Aorta (tissue), 5 donors: ENCODE data around the gene ELAVL2. TPM values are rescaled to one million over a fixed set of nuclear protein-coding genes. Genes with fewer than 3 reads are reported as not detected.

ENCODE experiments used
- ATAC-seq: fragments of 200-7000 bp; cut with Tn5 transposase; one replicate; pipeline ENCODE4 v1.9.1; 2022; ENCODE audit warnings: moderate library complexity; ENCODE audit not compliant: low FRiP score
- DNase-seq, 2 donors: peaks; one replicate each; pipeline ENCODE4 v3.0.0-alpha.2; 2020
- H3K27ac ChIP-seq, 2 donors: one replicate each; pipeline ENCODE4 v1.5.1; 2013; ENCODE audit warnings: low read length in 2 of 2, mild to moderate bottlenecking in 2 of 2, moderate library complexity in 2 of 2, control low read depth in 1 of 2, inconsistent platforms in 1 of 2, low read depth in 1 of 2
- H3K27me3 ChIP-seq, 2 donors: one replicate each; pipeline ENCODE4 v1.6.1; 2013; ENCODE audit warnings: control low read depth in 1 of 2, low read length in 1 of 2, mild to moderate bottlenecking in 1 of 2, moderate library complexity in 1 of 2; ENCODE audit not compliant: insufficient read depth in 2 of 2, control insufficient read depth in 1 of 2
- H3K36me3 ChIP-seq, 2 donors: one replicate each; pipeline ENCODE4 v1.6.1; 2013; ENCODE audit warnings: control low read depth in 1 of 2, low read length in 1 of 2, mild to moderate bottlenecking in 1 of 2; ENCODE audit not compliant: insufficient read depth in 2 of 2, control insufficient read depth in 1 of 2
- H3K4me1 ChIP-seq, 2 donors: one replicate each; pipeline ENCODE4 v1.6.1; 2013; ENCODE audit warnings: low read length in 2 of 2, control low read depth in 1 of 2, mild to moderate bottlenecking in 1 of 2, moderate library complexity in 1 of 2; ENCODE audit not compliant: insufficient read depth in 2 of 2, control insufficient read depth in 1 of 2
- H3K4me3 ChIP-seq, 2 donors: one replicate each; pipeline ENCODE4 v1.5.1; 2013; ENCODE audit warnings: low read length in 2 of 2, control low read depth in 1 of 2, mild to moderate bottlenecking in 1 of 2
- H3K9me3 ChIP-seq: one replicate; pipeline ENCODE4 v1.6.1; 2013; ENCODE audit warnings: mild to moderate bottlenecking, low read length; ENCODE audit not compliant: control insufficient read depth
- WGBS, 2 donors: extraction: QIAGEN DNeasy Blood & Tissue Kit; methylation state at CpG; one replicate each; pipeline ENCODE4 v1.1.7; 2013; 5-methylcytosine and 5-hydroxymethylcytosine counted together
- intact Hi-C, 2 donors: fragments of 100-400 bp; cut with DNase I; formaldehyde crosslinking; loops; one replicate each; pipeline versions ENCODE4 v1.14.2 to v1.15.0; 2022
- polyA plus RNA-seq, 2 donors: library from polyadenylated mRNA; stranded (reverse); fragments of 200-250 nt; gene quantifications; one replicate each; pipeline ENCODE4 v1.2.3, GENCODE V29; 2013
- total RNA-seq, 2 donors: library from RNA; stranded (reverse); fragmentation: NEBNext Ultra II Directional; extraction: Animal tissue kit (Norgen Biotek cat#: 25700); gene quantifications; one replicate each; pipeline ENCODE4 v1.2.1, GENCODE V29; 2021
- donor health status: healthy with polysubstance abuse.
- donor health status: Bipolar disorder and iron deficiency.
- donor health status: DM: no; HTN: no; CAD: no.
- donor health status: DM: no; HTN: no; CAD: no.
- donor health status: DM: yes; HTN: yes; CAD: no.

Gene ELAVL2
- total and polyA plus RNA-seq, 4 donors = 0.42 TPM; not detected in 3

DNA sequence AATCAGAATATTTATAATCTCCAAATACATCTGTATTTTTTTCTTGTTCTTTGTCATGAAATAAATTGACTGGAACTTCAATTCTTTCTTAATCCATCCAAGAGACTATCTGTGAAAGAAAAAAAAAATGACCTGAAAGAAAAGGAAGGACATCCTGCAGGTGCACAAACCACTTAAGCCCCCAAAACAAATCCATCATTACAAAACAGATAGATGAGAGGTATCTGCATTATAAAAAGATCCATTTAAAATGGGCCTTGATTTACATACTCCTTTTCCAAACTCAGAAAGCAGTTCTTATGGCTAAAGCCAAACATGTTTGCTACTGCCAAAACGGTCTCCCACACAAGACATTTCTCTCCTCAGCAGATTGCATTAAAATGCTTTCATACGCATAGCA is 85.5 kb downstream of the ELAVL2 start:
- no peaks in the 10 kb centered on the region for H3K27me3 ChIP-seq
- ATAC-seq = no peak
- no peaks in the 10 kb centered on the region for H3K4me1 ChIP-seq
- H3K4me3 ChIP-seq = no peak overlapping the region
- no peak for DNase-seq
- no peaks in the 10 kb centered on the region for H3K9me3 ChIP-seq
- 58 to 62% methylated on average over 2 of the region's 2 CpGs for WGBS, 2 donors
- no peak overlapping the region for H3K27ac ChIP-seq
- intact Hi-C loops = no loop called here
- H3K36me3 ChIP-seq = no peaks in the 10 kb centered on the region

DNA sequence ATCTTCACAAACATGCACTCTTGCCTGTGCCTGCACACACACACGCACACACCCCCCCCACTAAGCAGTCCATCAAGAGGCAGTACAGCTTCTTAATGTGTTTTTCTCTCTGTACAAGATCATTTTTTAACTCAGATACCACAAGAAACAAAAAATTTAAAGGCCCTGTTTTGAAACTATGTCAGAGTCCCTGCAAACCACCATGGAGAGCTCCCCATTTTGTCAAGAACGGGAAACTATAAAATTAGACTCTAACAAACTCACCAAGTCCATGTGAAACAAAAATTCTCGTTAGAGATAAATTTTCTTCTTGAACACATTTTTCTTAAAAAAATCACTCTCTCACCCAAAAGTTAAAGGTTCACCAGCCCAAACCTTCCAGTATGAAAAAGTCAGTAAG is 86.3 kb downstream of the ELAVL2 start:
- no peak for DNase-seq
- intact Hi-C loops = loop anchor here in 1 of 2 donors (5.0 kb wide), 1 partner anchor 52 kb away; no protein-coding TSS in a partner anchor
- WGBS, 2 donors = 51 to 62% methylated on average over 3 of the region's 3 CpGs
- Histone ChIP-seq H3K4me3 (no peak overlapping the region), H3K9me3 (no peaks in the 10 kb centered on the region), H3K27me3 (no peaks in the 10 kb centered on the region), H3K27ac (no peak overlapping the region), H3K36me3 (no peaks in the 10 kb centered on the region), H3K4me1 (no peaks in the 10 kb centered on the region)
- ATAC-seq = no peak

DNA sequence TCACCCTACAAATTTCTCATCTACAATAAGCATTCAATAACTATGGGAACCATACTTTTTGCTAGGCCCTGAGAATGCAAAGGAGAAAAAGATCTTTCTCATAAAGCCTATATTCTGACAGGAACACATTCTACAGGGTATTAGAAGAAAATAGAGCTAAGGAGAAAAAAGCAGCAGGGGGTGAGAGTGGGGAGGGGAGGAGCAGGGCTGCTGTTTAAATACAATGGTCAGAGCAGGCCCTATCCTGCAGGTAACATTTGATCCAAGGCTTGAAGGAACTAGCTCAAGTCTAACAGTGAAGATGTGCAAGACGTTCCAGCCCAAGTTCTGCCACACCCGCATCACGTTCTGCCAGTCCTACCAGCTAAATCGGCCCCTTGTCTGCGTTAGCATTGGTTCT is 89.7 kb downstream of the ELAVL2 start:
- 83 to 90% methylated on average over 5 of the region's 5 CpGs for WGBS, 2 donors
- no peaks in the 10 kb centered on the region for H3K36me3 ChIP-seq
- H3K4me3 ChIP-seq = no peak overlapping the region
- H3K27me3 ChIP-seq = no peaks in the 10 kb centered on the region
- no peak overlapping the region for H3K27ac ChIP-seq
- no peaks in the 10 kb centered on the region for H3K9me3 ChIP-seq
- intact Hi-C loops = loop anchor here in 1 of 2 donors (5.0 kb wide), 1 partner anchor 49 kb away; no protein-coding TSS in a partner anchor
- no peaks in the 10 kb centered on the region for H3K4me1 ChIP-seq
- ATAC-seq = no peak
- DNase-seq = no peak

DNA sequence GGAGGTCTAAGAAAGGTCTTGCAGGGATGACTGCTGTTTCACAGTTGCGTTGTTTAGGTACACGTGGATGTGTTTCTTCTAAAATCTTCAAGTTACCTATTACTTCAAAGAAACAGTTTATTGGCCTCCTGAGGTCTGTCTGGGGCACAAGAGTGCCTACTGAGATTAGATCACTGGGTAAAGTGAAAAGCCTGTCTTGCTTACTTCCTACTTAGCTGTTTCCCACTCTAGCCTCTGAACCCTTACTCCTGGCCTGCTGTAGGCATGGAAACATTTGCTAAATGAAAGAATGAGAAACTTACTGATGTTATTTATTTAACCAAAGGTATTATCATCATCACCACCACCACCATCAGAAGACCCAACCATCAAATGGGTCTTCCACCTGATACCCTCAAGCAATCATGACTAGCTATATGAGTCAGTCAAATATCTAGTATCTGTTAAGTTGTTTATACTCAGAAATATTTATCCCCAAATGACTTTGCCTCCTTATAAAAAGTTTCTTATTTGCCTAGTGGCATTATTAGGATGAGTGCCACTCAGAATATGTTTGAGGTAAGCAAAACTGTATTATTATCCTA is 92.5 kb downstream of the ELAVL2 start:
- Histone ChIP-seq H3K9me3 (no peaks in the 10 kb centered on the region), H3K27me3 (no peaks in the 10 kb centered on the region), H3K27ac (no peak overlapping the region), H3K36me3 (no peaks in the 10 kb centered on the region), H3K4me1 (no peaks in the 10 kb centered on the region), H3K4me3 (no peak overlapping the region)
- intact Hi-C loops = no loop called here
- 74 to 77% methylated on average over 2 of the region's 2 CpGs for WGBS, 2 donors
- DNase-seq (no peak), ATAC-seq (no peak)

DNA sequence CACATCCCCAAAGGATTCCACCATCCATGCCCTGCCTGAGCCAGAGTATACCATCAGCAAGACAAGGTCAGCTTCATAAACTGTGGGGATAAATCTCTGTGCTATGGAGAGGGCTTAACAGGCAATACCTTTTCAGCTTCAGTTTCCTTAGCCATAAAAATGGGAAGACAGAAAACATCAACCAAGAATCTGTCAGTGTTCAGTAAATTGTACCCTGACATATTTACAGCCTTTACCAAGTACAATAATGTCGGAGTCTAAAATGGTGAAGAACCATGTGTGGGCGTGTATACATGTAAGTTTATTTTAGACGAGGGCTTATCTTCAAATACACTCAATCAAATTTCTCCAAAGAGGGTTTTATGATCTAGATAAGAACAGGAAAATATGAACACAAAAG is 94.7 kb downstream of the ELAVL2 start:
- ATAC-seq = no peak
- Histone ChIP-seq H3K27ac (no peak overlapping the region), H3K36me3 (no peaks in the 10 kb centered on the region), H3K9me3 (no peaks in the 10 kb centered on the region), H3K4me3 (no peak overlapping the region), H3K4me1 (no peaks in the 10 kb centered on the region), H3K27me3 (no peaks in the 10 kb centered on the region)
- intact Hi-C loops = no loop called here
- 25 to 32% methylated on average over 3 of the region's 3 CpGs for WGBS, 2 donors
- no peak for DNase-seq

DNA sequence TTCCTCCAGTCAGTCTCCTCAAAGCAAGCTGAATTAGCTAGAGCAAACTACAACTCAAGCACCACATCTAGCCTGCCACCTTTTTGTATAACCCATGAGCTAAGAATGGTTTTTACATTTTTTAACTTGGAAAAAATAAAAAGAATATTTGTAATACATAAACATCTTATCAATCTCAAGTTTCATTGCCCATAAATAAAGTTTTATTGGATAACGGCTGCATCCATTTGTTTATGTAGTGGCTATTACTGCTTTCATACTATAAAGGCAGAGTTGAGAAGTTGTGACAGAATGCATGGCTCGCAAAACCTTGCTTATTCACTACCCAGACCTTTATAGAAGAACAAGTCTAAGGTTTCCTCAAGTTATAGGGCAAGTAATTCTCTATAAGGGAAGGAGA is 95.7 kb downstream of the ELAVL2 start:
- 71 to 75% methylated on average over 2 of the region's 2 CpGs for WGBS, 2 donors
- H3K36me3 ChIP-seq = no peaks in the 10 kb centered on the region
- no peak overlapping the region for H3K4me3 ChIP-seq
- no peak overlapping the region for H3K27ac ChIP-seq
- DNase-seq = no peak
- ATAC-seq = no peak
- no peaks in the 10 kb centered on the region for H3K27me3 ChIP-seq
- H3K4me1 ChIP-seq = no peaks in the 10 kb centered on the region
- no peaks in the 10 kb centered on the region for H3K9me3 ChIP-seq
- intact Hi-C loops = no loop called here

DNA sequence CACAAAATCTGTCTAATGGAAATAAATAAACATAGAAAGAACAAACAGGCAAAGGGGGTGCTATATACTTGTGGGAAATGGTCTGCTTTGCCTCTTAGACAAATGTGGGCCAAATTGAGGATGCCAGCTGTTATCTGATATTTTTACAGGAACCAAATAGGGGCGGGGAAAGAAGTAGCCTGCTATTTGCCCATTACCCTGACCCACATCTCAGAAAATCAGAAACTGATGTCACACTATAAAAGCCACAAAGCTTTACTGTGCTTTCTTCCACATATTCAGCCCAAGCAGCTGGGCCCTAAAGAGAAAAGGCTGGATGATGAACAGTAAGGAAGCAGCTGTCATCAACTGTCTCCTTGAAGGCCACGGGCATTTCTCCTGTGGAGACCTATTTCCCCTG is 97.3 kb downstream of the ELAVL2 start:
- no peaks in the 10 kb centered on the region for H3K36me3 ChIP-seq
- H3K27me3 ChIP-seq = no peaks in the 10 kb centered on the region
- H3K9me3 ChIP-seq = peaks cover 2% of the 10 kb centered on the region
- no peak for ATAC-seq
- H3K27ac ChIP-seq = no peak overlapping the region
- 45 to 47% methylated on average over 2 of the region's 2 CpGs for WGBS, 2 donors
- no peaks in the 10 kb centered on the region for H3K4me1 ChIP-seq
- intact Hi-C loops = no loop called here
- DNase-seq = no peak
- H3K4me3 ChIP-seq = no peak overlapping the region

DNA sequence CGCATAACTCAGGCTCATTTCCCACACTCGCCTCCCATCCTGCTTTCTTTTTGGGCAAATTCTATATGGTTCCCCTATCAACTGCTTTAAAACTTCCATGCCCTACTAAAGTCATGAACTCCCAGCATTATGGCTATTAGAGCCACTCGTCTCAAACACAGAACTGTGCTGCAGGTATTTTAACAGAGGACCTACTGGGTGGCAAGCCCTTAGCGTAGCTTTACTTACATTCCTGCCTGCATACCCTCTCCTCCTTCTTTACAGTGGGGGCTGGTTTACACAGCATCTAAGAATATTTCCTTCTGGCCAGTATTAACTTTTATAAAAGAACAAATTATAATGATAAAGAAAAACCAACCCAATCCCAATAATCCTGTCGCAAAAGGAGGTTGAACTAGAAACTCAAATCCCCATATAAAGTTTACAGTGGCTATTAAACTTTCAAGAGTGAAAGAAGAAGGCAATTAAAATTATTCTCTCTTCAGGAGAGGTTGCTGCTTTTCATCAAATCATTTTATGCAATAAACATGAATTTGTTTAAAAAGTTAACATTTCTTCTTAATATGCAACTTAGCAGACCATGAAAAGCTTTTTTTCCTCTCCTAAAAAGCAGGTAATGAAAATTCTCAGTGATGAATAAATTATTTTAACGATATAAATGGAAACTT is 100.6 kb downstream of the ELAVL2 start:
- H3K27me3 ChIP-seq = no peaks in the 10 kb centered on the region
- no peak overlapping the region for H3K4me3 ChIP-seq
- peaks cover 2% of the 10 kb centered on the region for H3K9me3 ChIP-seq
- WGBS, 2 donors = 83 to 85% methylated on average over 6 of the region's 6 CpGs
- no peak for ATAC-seq
- H3K36me3 ChIP-seq = no peaks in the 10 kb centered on the region
- intact Hi-C loops = no loop called here
- no peaks in the 10 kb centered on the region for H3K4me1 ChIP-seq
- H3K27ac ChIP-seq = no peak overlapping the region
- no peak for DNase-seq

DNA sequence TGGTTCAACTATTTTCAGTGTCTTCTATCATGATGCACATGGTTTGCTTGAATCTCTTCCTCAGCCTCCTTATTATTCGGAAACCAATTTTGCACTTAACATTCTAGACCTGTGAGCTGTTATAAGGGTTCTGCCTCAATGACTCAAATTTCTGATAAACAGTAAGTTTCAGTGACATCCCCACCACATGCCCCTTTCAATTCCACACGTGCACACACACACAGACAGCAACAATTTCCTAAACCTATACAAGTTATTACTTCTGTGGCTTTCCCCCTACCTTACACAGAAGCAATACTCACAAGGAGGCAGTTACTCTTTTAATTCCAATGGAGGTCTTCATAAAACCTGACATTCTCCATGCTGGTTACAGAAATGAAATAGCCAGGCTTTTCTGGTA is 102.4 kb downstream of the ELAVL2 start:
- H3K4me1 ChIP-seq = no peaks in the 10 kb centered on the region
- WGBS, 2 donors = 88 to 89% methylated on average over 2 of the region's 2 CpGs
- no peak for DNase-seq
- no peaks in the 10 kb centered on the region for H3K36me3 ChIP-seq
- H3K4me3 ChIP-seq = no peak overlapping the region
- H3K9me3 ChIP-seq = peaks cover 2% of the 10 kb centered on the region
- no peak overlapping the region for H3K27ac ChIP-seq
- no peak for ATAC-seq
- intact Hi-C loops = no loop called here
- H3K27me3 ChIP-seq = no peaks in the 10 kb centered on the region
